NB4 (cell line): ENCODE measurements around the gene AGTPBP1.

ENCODE experiments used
- MYC ChIP-seq: IDR thresholded peaks from 2 replicates; pipeline ENCODE4 v1.6.1; 2011; ENCODE audit warnings: low read depth, low read length
- TF ChIP-seq, protein P1 (sequence below): IDR thresholded peaks from one replicate; pipeline ENCODE4 v1.5.1; 2012; ENCODE audit warnings: low read depth, low read length

DNA sequence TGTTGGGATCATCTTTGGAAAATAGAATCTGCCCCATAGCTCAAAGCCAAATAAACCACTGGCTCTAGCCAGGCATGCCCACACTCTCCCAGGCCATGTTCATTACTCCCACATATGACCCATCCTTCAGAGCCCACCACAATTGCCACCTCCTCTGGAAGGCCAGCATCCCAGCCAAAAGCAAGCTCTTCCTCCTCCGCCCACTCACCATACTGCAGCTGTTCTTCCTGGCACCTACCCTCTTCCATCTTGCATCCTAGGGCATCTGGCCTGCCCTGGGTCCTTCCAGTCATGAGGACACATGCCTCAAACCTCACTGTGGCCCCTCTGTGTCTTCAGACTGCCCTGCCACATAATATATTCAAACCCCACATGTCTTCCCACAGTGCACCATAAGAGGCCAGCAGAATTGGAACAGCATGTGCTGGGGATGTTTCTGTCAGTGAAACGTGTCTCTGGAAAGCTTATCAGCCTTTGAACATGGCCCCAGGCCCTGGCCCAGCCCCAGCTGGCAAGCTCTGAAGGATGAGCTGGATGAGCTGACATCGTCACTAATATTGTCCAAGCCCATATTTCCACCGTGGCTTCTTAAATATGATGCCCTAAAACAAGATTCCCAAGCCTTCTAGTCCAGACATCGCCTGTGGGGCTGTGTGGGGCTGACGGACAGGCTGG is 230.8 kb downstream of the AGTPBP1 start:
- TF ChIP-seq MYC = no peak
- TF ChIP-seq, protein P1, sequence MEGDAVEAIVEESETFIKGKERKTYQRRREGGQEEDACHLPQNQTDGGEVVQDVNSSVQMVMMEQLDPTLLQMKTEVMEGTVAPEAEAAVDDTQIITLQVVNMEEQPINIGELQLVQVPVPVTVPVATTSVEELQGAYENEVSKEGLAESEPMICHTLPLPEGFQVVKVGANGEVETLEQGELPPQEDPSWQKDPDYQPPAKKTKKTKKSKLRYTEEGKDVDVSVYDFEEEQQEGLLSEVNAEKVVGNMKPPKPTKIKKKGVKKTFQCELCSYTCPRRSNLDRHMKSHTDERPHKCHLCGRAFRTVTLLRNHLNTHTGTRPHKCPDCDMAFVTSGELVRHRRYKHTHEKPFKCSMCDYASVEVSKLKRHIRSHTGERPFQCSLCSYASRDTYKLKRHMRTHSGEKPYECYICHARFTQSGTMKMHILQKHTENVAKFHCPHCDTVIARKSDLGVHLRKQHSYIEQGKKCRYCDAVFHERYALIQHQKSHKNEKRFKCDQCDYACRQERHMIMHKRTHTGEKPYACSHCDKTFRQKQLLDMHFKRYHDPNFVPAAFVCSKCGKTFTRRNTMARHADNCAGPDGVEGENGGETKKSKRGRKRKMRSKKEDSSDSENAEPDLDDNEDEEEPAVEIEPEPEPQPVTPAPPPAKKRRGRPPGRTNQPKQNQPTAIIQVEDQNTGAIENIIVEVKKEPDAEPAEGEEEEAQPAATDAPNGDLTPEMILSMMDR = no peak
